ENCODE measurements around the gene XYLT1. TPM values are rescaled to one million over a fixed set of nuclear protein-coding genes. Genes with fewer than 3 reads are reported as not detected.

The XYLT1 gene
- total and polyA plus RNA-seq, 2 of the 13 experiments (the other 11 are each of a cell fraction or from before 2014, with no cell fraction given) = not detected

GRCh38 chr16:17082095-17082882 lies 388.5 kb downstream of the XYLT1 start:
- no peaks in the 10 kb centered on the region for H3K4me1 ChIP-seq (ENCODE audit: insufficient read depth, low read length)
- no peak overlapping the region for H3K4me3 ChIP-seq (replicated peaks in 1 of 3; ENCODE audit: insufficient read depth in 1 of 3, low read depth in 2 of 3, low read length in 3 of 3)
- no peak for TF ChIP-seq AHR (CRISPR knock-in tag; IDR thresholded peaks at IDR 0.05)
- TF ChIP-seq GATAD1 (CRISPR knock-in tag; IDR thresholded peaks at IDR 0.05) = no peak
- TF ChIP-seq TCF7 (IDR thresholded peaks at IDR 0.05; ENCODE audit: low read depth) = no peak
- no peak for TF ChIP-seq ATF4 (CRISPR knock-in tag; IDR thresholded peaks at IDR 0.05)
- no peak for TF ChIP-seq CREB1 (IDR thresholded peaks at IDR 0.05)
- TF ChIP-seq CREB1 (CRISPR knock-in tag; IDR thresholded peaks at IDR 0.05) = no peak
- TF ChIP-seq ZNF577 (CRISPR knock-in tag; IDR thresholded peaks at IDR 0.05; ENCODE audit: borderline replicate concordance, low read depth) = no peak
- TF ChIP-seq, protein P1, sequence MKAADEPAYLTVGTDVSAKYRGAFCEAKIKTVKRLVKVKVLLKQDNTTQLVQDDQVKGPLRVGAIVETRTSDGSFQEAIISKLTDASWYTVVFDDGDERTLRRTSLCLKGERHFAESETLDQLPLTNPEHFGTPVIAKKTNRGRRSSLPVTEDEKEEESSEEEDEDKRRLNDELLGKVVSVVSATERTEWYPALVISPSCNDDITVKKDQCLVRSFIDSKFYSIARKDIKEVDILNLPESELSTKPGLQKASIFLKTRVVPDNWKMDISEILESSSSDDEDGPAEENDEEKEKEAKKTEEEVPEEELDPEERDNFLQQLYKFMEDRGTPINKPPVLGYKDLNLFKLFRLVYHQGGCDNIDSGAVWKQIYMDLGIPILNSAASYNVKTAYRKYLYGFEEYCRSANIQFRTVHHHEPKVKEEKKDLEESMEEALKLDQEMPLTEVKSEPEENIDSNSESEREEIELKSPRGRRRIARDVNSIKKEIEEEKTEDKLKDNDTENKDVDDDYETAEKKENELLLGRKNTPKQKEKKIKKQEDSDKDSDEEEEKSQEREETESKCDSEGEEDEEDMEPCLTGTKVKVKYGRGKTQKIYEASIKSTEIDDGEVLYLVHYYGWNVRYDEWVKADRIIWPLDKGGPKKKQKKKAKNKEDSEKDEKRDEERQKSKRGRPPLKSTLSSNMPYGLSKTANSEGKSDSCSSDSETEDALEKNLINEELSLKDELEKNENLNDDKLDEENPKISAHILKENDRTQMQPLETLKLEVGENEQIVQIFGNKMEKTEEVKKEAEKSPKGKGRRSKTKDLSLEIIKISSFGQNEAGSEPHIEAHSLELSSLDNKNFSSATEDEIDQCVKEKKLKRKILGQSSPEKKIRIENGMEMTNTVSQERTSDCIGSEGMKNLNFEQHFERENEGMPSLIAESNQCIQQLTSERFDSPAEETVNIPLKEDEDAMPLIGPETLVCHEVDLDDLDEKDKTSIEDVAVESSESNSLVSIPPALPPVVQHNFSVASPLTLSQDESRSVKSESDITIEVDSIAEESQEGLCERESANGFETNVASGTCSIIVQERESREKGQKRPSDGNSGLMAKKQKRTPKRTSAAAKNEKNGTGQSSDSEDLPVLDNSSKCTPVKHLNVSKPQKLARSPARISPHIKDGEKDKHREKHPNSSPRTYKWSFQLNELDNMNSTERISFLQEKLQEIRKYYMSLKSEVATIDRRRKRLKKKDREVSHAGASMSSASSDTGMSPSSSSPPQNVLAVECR (CRISPR knock-in tag; IDR thresholded peaks at IDR 0.05; ENCODE audit: borderline replicate concordance) = no peak
- no peak for TF ChIP-seq HOXA7 (CRISPR knock-in tag; IDR thresholded peaks at IDR 0.05)
- TF ChIP-seq PTBP1 (IDR thresholded peaks at IDR 0.05; ENCODE audit: low read depth, low read length, poor library complexity, severe bottlenecking) = no peak
- TF ChIP-seq NPAS2 (CRISPR knock-in tag; IDR thresholded peaks at IDR 0.05; ENCODE audit: borderline replicate concordance) = no peak
- TF ChIP-seq TCF12 (IDR thresholded peaks at IDR 0.05) = no peak
- TF ChIP-seq TCF12 (CRISPR knock-in tag; IDR thresholded peaks at IDR 0.05) = no peak
- no peak for TF ChIP-seq HNRNPL (IDR thresholded peaks at IDR 0.05; ENCODE audit: low read depth, low read length)
- no peak for TF ChIP-seq ZNF17 (CRISPR knock-in tag; IDR thresholded peaks at IDR 0.05)
- TF ChIP-seq KDM3A (CRISPR knock-in tag; IDR thresholded peaks at IDR 0.05; ENCODE audit: low read depth) = no peak
- TF ChIP-seq DPF2 (CRISPR knock-in tag; IDR thresholded peaks at IDR 0.05; ENCODE audit: borderline replicate concordance, low read depth) = no peak
- TF ChIP-seq ZNF253 (CRISPR knock-in tag; IDR thresholded peaks at IDR 0.05; ENCODE audit: borderline replicate concordance) = no peak
- TF ChIP-seq, protein P2, sequence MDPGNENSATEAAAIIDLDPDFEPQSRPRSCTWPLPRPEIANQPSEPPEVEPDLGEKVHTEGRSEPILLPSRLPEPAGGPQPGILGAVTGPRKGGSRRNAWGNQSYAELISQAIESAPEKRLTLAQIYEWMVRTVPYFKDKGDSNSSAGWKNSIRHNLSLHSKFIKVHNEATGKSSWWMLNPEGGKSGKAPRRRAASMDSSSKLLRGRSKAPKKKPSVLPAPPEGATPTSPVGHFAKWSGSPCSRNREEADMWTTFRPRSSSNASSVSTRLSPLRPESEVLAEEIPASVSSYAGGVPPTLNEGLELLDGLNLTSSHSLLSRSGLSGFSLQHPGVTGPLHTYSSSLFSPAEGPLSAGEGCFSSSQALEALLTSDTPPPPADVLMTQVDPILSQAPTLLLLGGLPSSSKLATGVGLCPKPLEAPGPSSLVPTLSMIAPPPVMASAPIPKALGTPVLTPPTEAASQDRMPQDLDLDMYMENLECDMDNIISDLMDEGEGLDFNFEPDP (CRISPR knock-in tag; conservative IDR thresholded peaks at IDR 0.05) = no peak
- no peak for TF ChIP-seq MBD4 (IDR thresholded peaks at IDR 0.05; ENCODE audit: borderline replicate concordance, low read length)
- no peaks in the 10 kb centered on the region for H3K36me3 ChIP-seq (replicated peaks in 1 of 2; ENCODE audit: control insufficient read depth in 1 of 2, insufficient read depth in 2 of 2, low read length in 2 of 2)
- H3K79me2 ChIP-seq (ENCODE audit: insufficient read depth, low read length) = no peaks in the 10 kb centered on the region
- no TSS peak for BruUV-seq (replicated peaks)
- ATAC-seq (no peak), FAIRE-seq (no peak), DNase-seq (ENCODE audit: low spot score) (no peak)
- intact Hi-C loops (cut with micrococcal nuclease; ENCODE audit: unreplicated experiment) = no loop called here
- POLR2A ChIA-PET = no interaction called here
- in situ Hi-C loops (cut with HindIII; ENCODE audit: extremely low pct_ligation_motif_present, low pct_unique_long_range_greater_than_20kb) = no loop called here
- no peak overlapping the region for H2AFZ ChIP-seq (ENCODE audit: low read length)
- CTCF ChIA-PET (ENCODE audit: low intra/inter-chr PET ratio, low total read pairs) = no interaction called here
- H3K9me3 ChIP-seq (ENCODE audit: low read length) = no peaks in the 10 kb centered on the region
- 11% methylated on average over 7 of the region's 7 CpGs for WGBS (ENCODE audit: low lambda C conversion rate)
- H3K4me2 ChIP-seq (ENCODE audit: low read depth, low read length) = no peak overlapping the region
- H3K9ac ChIP-seq (ENCODE audit: insufficient read depth, low read depth, low read length) = no peak overlapping the region
- H3K27ac ChIP-seq (ENCODE audit: extremely low read length, insufficient read depth, low read length) = no peak overlapping the region
- H4K20me1 ChIP-seq (ENCODE audit: insufficient read depth, low read length) = no peaks in the 10 kb centered on the region
- H3K27me3 ChIP-seq (ENCODE audit: control insufficient read depth in 1 of 2, insufficient read depth in 2 of 2, low read length in 2 of 2) = no peaks in the 10 kb centered on the region

Data from HepG2 (cell line).